HG03108 (cell line): ENCODE data around the gene TP53I11.

Source experiments
- ATAC-seq: cut with Tn5 transposase; IDR thresholded peaks from one replicate; pipeline ENCODE4 v1.9.1; 2021; ENCODE audit warnings: moderate library complexity; ENCODE audit not compliant: unreplicated experiment

Gene TP53I11

DNA sequence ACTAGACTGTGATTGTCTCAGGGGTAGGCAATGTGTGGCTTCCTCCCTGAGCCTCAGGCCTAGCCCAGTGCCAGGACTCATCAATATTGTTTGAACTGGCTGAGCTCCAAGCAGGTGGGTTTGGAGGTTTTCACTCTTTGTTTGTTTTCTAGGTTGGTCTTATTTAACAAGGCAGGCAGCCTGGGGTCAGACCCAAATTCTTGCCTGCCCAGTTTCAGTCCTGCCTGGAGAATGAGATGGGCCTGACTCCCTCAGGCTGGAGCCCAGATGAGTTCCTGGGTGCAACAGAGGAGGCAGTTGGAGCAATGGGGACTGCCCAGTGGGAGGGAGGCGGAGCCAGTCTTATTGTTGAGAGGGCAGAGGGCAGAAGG, 28.3 kb upstream of the TP53I11 start:
- ATAC-seq = no peak

DNA sequence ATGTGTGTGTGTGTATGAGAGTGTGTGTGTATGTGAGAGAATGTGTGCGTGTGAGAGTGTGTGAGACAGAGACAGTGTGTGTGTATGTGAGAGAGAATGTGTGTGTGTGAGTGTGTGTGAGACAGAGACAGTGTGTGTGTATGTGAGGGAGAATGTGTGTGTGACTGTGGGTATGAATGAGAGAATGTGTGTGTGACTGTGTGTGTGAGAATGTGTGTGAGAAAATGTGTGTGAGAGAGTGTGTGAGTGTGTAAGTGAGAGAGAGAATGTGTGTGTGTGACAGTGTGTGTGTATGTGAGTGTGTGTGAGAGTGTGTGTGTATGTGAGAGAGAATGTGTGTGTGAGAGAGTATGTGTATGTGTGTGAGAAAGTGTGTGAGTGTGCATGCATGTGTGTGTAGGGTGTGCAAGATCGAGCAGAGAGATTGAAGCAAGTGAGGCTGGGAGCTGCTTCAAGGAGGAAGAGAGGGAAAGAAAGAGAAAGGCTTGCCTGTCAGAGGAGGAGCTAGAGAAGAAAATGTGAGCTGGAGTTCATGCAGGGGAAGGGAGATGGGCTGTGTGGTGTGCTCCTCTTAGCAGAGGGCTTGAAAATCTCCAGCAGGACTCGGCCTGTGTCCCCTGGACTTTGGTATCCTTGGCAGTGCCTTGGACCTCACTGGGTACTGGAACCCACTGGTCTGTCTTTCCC, 27.7 kb upstream of the TP53I11 start:
- no peak for ATAC-seq

DNA sequence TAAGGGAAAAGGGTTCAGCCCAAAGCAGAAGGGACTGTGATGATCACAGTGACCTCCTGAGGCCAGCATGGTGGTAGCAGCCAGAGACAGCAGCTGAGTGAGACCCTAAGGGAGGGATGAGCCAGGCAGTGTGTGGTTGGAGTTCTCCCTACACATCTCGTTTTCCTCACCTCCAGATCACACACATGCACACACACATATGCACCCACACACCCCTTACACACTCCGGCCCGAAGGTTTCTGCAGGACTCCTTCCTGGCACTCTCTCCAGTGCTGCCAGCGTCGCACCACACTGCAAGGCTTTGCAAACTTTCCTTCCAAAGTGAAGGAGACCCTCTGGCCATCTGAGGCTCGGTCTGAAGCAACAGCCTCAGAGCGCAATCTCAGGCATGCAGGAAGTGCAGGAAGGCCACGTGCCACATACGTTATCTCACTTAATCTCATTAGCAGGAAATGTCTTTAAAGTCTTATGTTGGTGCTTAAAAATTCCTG, 26.9 kb upstream of the TP53I11 start:
- no peak for ATAC-seq

DNA sequence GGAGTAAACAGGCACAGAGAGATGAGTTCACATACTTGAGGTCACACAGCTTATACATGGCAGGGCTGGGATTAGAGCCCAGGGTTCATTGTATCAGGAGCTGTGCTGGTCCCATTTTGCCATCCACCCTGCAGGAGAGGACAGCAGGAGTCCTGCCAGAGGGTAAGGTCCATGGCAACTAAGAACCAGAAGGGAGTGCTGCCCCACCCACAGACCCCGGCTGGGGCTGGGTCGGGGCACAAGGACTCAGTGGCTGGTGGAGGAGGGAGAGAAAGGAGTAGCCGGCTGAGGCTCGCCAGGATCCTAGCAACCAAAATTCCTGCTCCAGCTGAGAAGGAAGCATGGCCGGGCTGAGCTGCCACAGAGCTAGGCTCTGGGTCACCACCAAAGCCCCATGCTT, 25.9 kb upstream of the TP53I11 start:
- no peak for ATAC-seq

DNA sequence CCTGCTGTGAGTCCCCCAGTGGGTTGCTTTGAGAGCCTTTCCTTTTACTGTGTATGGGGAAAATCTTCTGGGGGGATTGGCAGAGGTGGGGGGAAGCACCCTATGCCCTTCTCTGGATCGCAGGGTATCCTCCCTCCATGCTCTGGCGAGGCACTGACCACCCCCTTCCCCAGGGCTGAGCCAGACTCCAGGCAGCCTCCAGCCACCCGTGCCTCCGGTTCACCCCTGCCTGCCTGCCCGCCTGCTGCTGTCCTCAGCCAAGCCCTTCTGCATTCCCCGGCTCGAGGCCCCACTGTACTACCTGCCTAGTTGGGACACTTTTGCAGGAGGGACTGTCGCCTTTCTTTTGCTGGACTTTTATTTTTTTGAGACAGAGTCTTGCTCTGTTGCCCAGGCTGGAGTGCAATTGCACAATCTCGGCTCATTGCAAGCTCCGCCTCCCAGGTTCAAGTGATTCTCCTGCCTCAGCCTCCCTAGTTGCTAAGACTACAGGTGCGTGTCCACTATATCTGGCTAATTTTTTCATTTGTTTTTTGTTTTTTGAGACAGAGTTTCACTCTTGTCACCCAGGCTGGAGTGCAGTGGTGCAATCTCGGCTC, 23.8 kb upstream of the TP53I11 start:
- ATAC-seq = no peak

DNA sequence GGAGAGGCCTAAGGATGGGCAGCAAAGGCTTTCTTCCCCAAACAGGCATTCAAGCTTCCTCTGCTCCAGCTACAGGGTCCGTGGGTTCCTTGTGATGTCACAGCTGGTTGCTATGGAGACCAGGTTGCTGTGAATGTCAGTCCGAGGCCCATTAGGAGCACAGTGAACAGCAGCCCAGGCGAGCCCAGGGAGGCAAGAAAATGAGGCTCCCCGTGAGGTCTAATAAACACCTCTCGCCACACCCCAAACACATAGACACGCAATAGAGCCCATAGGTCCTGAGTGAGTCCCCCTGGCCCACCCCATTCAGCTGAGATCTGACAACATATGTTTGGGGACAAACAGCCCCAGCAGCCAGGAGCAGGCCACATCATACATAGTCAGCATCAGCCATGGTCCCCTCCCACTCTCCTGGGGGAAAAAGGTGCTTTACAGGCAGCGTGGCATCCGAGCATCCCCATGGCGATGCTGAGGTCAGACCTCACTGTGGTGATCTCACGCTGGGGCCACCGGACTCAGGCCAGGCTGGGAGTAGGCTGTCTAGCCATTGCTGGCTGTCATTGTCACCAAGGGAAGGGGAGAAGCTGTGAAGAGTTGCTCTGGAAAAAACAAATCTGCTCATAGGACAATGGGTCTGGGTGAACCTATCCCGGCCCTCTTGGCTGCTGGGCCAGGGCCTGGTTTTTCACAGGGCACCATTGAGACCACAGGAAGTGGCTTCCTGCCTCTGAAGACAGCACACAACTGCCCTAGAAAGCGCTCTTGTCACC, 23.1 kb upstream of the TP53I11 start:
- no peak for ATAC-seq

DNA sequence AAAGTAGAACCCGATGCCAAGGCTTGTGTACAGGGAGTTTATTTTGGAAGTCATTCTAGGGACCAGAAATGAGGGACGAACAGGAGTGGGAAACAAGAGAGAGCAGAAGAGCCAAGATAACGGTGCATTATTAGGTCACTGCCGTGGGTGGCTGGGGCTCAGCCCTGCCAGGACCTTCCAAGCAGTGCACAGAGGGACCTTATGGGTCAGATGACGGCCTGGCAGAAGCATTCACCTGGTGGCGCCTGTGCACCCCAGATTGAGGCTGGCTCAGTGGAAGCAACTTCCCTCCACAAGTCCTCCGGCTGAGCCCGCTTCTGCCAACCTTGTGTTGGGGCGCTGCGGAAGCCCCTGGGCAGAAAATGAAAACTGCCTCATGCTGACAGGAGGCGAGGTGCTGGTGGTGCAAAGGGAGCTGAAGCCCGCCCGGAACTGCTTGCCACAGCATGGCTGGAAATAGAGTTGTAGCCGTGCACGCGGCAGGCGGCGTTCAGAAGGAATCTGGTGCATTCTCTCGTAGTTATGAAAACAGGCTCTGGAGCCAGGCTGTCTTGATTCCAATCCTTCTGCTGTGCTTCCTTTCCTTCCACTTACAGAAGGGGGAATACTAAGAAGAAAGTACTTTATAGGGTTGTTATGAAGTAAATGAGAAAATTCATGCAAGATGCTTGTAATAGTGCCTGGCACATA, 22.2 kb upstream of the TP53I11 start:
- no peak for ATAC-seq

DNA sequence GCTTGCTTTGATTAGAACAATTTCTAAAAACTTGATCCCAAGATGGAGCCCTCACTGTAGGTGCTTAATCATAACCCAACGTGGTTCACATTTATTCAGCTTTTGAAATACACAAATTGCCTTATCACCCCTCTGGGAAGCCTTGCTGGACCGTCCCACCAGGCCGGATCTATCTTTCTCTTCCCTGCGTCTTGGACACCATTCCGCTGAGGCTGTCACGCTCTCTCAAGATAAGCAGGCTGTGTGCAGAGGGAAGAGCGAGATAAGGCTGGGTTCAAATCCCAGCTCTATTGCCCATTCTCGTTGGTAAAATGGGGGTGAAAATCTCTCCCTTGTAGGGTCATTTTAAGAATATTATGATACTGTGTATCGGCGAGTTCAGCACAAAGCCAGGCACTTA, 20.5 kb upstream of the TP53I11 start:
- ATAC-seq = no peak

DNA sequence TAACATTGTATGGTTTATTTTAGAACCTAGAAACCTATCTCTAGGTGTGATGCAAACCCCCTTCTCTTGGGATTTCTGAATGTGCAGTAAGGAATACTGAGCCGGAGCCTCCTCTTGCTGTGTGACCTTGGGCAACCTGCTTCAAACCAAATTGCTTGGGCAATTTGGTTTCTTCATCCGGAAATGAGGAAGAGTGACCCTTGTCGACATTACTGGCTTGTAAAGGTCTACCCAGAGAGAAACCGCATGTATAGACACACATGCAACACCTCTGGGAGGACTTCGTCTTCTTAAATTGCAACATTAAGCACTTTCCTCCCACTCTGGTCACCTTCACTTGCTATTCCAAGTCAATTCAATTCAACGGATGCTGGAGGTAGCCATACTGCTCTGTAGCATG, 19.6 kb upstream of the TP53I11 start:
- no peak for ATAC-seq

DNA sequence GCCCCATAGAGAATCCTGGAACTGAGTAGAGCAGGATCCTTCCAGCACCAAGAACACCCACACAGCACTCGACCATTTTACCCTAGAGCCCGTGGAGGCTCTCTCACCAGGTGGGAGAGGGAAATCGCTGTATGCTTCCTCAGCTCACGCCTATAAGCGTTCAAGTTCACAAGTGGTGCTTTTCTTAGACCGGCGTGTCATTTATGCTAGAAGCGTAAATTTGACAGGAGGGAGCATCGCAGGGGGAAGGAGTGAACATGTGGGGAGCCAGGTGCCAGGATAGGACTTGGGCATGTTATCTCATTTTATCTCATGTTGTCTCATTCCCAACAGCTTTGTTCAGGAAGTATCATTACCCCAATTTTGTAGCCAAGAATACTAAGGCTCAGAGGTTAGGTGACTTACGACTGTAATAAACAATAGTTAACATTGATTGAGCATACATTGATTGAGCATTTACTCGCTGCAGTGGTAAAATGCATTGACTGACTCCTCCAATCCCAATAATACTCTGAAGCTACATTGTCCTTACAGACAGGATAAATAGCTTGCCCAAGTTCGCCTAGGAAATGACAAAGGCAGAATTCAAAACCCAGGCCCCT, 19.1 kb upstream of the TP53I11 start:
- no peak for ATAC-seq

DNA sequence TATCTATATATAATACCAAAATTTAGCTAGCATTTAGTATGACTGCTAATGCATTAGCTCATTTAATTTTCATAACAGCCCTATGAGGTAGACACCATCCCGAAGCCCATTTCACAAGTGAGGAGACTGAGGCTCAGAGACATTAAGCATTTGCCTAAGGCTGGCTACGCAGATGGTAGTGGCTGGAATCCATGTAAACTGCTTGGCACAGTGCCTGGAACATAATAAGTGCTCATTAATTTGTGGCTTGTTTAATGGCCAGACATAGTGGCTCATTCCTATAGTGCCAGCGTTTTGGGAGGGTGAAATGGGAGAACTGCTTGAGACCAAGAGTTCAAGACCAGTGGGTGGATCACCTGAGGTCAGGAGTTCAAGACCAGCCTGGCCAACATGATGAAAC, 17.8 kb upstream of the TP53I11 start:
- no peak for ATAC-seq

DNA sequence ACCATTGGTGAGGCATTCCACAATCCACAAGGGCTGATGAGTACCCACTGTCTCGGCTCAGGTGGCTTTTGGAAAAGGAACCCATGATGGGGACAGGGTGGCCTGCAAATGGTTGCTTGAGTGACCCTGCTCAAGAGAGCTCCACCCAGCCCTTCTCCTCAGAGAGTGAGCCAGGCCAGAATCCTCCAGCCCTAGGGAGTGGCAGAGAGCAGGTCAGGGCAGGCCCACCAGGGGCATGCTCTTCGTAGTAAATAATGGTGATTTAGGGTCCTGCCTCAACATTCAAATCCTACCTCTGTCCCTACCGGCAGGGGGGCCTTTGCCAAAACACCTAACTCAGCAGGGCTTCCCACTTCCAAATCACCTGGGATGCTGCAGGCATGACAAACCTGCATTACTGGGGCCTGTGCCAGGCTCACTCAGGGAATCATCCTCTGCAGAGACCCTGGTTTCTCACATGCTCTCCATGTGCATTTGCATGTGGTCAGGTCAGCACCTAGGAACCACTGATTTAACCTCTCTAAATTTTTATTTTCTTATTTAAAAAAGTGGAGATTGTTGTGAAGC, 17.3 kb upstream of the TP53I11 start:
- no peak for ATAC-seq

DNA sequence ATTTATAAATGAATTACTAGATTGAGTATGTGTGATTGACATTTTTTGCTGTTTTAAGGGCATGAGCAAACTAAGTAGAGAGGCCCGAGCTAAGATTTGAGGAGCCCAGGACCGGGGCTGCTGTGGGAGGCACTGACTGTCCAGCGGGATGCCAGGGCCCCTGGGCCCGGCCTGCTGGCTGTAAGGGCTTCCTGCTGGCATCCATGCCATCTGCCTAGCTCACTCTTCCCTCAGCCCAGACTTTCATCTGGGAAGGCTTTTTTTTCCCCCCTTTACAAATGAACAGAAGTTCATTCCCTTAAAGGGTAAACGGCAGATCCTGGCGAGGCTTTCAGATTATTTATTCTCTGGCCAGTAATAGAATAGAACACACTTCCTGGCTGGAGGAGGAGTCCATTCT, 16.0 kb upstream of the TP53I11 start:
- no peak for ATAC-seq

DNA sequence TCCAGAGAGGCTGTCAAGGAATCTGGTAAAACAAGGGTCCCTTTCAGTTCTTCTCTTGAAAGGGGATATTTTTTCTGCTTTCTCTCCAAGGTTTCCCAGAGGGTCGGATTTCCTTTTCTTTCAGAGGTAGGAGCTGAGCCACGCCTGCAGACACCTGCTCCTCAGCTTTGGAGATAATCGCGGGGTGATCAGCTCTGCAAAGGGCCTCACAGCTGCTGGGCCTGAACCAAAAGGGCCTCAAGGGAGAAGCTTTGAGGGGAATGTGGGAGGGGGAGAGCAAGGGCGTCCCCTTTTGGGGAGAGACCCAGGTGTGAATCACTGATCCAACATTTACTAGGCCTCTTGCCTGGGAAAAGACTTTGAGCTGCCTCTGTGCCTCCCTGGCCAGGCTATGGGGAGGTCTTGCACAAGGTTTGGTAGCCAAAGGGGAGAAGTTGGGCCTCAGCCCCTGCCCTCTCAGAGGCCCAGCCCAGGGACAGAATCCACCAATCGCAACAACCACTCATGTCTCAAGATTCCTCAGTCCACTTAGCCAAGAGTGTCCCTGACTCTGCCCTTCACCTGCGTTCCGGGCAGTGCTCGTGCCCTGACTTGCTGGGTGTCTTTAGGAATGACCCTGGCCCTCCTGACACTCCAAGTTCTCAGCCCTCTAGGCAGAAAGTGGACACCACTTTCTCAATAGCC, 14.0 kb upstream of the TP53I11 start:
- no peak for ATAC-seq

DNA sequence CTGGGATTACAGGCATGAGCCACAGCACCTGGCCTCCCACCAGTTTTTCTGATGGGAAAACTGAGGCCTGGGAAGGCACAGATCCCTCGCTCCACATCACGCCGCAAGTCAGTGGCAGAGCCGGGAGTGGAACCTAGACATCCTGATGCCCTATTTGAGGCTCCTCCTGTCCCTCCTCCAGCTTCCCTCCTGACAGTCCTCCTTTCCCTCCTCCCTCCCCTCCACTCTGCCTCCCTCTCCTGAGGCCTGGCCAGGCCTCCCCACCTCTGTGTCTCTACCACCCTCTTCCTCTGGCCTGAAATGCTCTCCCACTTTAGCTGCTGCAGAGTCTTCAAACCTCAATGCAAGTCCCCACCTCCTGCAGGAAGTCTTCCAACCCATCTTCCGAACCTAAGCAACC, 13.3 kb upstream of the TP53I11 start:
- ATAC-seq = no peak

DNA sequence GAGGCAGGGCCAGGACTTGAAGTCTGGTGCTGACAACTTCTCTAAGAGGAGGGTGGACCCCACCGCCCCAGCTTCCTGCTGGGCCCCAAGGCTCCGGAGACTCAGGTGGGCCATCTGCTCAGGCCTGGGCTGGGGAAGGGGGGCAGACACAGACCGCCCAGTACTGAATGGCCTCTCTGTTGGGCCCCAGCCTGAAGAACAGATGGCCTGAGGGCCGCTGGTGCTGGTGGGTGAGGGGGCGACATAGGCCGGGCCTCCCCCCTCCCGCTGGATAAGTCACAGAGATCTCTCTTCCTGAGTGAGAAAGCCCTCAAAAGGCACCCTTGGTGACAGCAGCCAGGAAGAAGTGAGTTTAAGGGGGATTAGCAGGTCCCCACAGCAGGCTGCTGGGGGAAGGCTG, 12.5 kb upstream of the TP53I11 start:
- no peak for ATAC-seq

DNA sequence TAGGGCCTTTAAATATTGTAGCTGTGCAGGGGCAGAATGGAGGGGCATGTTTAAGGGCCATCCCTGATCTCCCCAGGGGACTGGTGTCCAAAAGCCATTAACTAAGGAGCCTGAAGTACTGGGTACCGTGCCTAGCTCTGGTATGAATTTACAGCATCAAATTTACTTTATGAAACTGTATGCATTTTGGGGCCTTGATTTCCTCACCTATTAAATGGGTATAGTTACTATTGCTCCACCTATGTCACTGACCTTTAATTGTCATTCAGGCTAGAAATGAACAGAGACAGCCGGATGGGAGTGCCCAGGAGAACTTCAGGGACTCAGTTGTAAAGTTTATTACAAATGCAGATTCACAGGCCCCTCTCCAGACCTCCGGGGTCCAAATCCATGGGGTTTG, 11.8 kb upstream of the TP53I11 start:
- no peak for ATAC-seq

DNA sequence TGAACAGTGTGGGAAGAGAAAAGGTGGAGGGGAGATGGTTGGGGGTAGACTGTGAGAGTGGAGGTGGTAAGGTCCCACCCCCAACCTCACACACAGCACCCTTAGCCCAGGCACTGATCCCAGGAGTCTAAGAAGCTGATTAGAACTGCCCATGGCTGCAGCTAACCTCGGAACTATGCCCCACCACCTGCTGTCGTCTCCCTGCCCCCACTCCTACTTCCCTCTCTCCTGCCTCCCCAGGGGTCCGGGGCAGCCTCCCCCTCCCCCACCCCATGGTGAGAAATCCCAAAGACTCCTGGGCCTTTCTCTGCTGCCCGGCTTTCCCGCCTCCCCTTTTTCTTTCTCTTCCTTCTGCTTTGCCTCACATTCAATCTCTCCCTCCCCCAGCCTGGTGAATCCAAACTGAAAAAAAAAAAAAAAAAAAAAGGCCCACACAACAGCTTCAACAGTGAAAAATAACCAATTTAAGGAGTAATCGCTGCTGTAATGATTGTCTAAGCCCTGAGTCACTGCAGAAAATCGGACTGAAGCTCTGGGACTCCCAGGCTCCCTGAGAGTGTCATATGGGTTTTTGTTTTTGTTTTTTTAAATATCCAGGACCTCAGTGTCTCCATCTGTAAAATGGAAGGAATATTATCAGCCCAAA, 9.6 kb upstream of the TP53I11 start:
- ATAC-seq = no peak

DNA sequence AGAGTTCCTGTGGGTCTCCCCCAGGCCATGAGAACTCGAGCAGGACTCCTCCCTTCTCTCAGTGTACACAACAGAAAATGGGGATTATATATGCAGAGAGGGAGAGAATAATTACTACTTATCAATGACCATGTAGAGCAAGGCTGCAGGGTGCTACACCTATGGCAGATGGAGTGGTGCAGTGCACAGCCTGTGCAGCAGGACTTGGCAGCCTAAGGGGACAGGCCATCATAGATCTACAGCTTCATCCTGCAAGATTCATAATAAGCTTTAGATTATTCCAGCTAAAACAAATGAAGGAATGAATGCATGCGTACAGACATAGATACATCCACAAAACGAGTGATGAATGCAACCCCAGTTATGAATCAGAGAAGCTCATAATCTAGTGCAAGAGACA, 8.4 kb upstream of the TP53I11 start:
- no peak for ATAC-seq
